CD4-positive, alpha-beta T cell treated with Interleukin-4 for 4 hours (primary cell): ENCODE results near the gene GABARAP.

Experiments used
- DNase-seq: peaks from one replicate; pipeline ENCODE4 v3.0.0-alpha.2; 2020

The GABARAP gene

GRCh38 chr17:7221278-7222092, 20.8 kb downstream of the GABARAP start:
- no peak for DNase-seq

- DNase-seq = peak; percentile 54
Measured at GRCh38 chr17:7220593-7221277, 21.5 kb downstream of the GABARAP start.

GRCh38 chr17:7219812-7220592, 22.2 kb downstream of the GABARAP start, which contains the start of the genes ACADVL and DLG4:
Gene ACADVL, plus strand, starts transcription at chr17:7219938. Its CDS starts 47 bp downstream, at chr17:7219985.
Gene DLG4, minus strand, starts transcription at chr17:7219836.
- peak; percentile 81 for DNase-seq

- DNase-seq = no peak
Measured at GRCh38 chr17:7219229-7219811, 22.9 kb downstream of the GABARAP start.

- DNase-seq = no peak
Measured at GRCh38 chr17:7218758-7219157, 23.5 kb downstream of the GABARAP start.

DNA sequence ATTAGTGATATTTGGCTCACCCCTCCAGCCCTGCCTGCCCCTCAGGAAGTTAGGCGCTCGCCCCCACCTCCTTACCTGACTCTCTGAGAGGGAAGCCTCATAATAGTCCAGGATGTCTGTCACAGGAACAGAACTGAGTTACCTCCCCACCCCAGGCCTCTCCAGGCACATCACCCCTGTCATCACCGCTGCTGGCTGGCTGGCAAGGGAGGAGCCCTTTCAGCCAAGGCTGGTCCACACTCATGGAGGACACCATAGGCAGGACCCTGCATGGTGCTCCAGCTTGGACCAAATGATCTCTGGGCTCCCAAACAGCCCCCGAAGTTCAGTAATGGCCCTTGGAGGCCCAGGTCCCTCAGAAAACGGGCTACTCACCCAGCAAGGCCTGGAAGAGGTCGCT, 24.1 kb downstream of the GABARAP start:
- DNase-seq = no peak

GRCh38 chr17:7217113-7217987, 24.9 kb downstream of the GABARAP start:
- no peak for DNase-seq

DNA sequence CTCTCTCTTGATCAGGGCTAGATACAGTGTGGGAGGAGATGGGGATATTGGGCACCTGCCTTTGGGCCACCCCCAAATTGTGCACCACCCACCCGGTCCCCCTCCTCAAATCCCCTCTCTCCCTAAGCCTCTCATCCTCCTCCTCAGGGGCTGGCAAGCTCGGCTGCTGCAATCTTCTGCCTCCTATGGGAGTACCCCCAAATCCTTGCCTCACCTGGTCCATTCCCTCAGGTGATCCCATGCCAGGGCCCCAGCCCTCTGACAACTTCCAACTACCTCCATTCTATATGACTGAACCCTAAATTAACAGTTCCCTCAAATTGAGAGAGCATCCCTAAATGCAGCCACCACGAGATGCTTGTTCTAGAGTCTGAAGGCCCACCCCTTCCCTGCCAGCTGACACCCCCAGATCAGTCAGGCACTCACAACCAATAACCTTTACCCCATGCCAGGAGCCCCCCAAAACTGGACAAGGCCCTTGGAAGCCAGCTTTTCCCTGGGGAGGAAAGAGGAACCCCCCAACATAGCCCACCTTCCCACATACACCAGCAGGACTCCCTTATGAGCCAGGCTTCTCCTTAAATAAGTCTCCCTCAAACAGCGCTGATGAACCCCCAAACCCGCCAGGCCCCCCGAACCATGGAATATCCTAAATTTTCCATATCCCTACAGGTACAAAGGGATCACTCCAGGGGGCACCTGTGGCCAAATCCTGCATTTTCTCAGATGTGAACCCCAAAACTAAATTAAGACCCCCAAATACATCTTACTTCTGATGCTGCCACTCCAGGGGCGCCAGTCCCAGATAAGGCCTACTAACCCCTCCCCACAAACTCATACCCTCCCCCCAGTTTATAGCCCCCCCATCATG, 25.8 kb downstream of the GABARAP start:
- DNase-seq = no peak

- peak; percentile 32 for DNase-seq
Measured at GRCh38 chr17:7215652-7216180, 26.5 kb downstream of the GABARAP start.

GRCh38 chr17:7215136-7215638, 27.1 kb downstream of the GABARAP start:
- no peak for DNase-seq

DNA sequence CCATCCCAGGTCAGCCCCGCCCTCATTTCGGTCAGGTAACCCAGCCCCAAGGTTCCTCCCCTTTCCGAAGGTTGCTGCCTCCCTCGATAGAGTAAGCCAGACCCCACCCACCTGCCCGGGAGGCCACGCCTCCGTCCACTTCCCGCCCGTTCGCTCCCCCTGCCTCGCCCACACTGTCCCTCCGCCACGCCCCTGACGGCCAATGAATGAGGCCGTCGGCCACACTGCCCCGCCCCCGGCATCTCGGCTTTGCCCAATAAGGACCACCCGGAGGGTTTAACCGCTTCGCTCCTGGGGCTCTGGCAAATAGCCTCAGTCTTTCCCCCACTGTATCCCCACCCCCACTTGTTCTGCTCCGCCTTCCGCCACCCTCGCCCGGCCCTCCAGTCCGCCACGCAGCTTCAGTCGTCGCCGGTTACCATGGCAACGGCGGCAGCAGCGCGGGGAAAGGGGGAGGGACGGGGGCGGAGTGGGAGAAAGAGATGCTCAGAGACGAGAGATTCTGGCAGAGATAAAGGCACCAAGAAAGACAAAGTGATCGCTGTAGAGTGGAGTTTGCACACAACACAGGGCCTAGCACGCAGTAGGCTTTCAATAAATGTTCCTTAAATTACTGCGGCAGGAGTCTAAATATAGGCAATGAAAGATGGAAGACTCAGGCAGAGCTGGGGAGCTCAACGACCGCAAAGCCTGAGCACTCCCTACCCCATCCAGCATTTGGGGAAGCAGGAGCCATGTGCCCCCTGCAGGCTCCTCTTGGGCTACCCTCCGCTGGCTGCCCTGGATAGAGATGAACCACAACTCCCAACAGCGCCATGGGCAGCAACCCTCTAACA, 27.7 kb downstream of the GABARAP start:
- DNase-seq = peak; percentile 100

DNA sequence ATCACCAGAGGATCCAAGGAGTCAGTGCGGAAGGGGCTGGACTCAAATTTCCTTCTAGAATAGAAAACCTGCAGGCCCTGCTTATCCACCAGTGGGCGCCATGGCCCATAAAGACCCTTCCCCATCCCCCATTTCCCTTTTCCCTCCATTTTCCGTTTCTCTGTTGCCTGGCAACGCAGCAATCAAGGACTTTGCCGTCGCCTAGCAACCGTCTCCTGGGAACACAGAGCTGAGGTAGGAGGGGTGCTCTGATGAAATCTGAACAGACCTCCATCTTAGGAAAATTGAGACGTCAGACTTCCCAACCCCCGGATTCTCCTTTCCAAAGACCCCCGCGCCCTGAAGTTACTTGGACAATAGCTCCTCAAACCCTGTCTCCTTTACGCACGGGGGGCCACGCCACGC, 28.4 kb downstream of the GABARAP start:
- DNase-seq = peak; percentile 91

GRCh38 chr17:7211491-7212273, 30.6 kb downstream of the GABARAP start:
- no peak for DNase-seq

- no peak for DNase-seq
Measured at GRCh38 chr17:7208754-7209460, 33.3 kb downstream of the GABARAP start.

DNA sequence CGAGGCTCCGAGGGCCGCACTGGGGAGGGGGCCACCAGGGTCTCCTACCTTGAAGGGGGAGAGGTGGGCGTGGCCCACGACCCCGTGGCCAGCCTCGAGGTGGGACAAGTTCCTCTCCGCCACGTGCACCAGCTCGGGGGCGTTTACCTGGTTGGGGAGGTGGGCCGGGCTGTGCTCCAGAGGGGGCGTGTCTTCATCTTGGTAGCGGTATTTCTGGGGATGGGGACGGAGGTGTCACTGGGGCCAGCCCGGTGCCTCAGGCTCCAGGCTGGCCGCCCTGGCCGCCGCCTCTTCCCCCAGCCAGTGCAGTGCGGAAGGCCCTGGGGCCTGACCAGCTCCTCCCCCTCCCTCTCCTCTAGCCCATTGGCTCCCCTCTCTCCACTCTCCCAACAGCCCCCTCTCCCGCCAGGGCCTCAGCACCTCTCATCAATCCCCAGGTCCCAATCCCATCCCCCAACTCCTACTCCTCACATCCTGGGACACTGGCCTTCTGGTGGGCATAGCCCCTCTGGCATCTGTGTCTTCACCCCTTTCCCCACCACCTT, 34.1 kb downstream of the GABARAP start:
- DNase-seq = no peak

- DNase-seq = no peak
Measured at GRCh38 chr17:7207120-7208001, 34.9 kb downstream of the GABARAP start.

- no peak for DNase-seq
Measured at GRCh38 chr17:7205561-7205960, 36.7 kb downstream of the GABARAP start.
